ENCODE measurements around the gene LRP2. TPM values are rescaled to one million over a fixed set of nuclear protein-coding genes. Genes with fewer than 3 reads are reported as not detected.

LRP2 gene
- total and polyA plus RNA-seq, 2 of the 8 experiments (the other 6 are each of a cell fraction or from before 2014, with no cell fraction given) = 2.0 to 2.9 TPM

GRCh38 chr2:169143998-169144397, 218.3 kb downstream of the LRP2 start:
- Histone ChIP-seq H3K79me2 (ENCODE audit: control insufficient read depth in 1 of 2, insufficient read depth in 2 of 2, low read length in 2 of 2) (no peaks in the 10 kb centered on the region), H3K79me1 (ENCODE audit: low read depth, low read length) (no peaks in the 10 kb centered on the region), H4K8ac (ENCODE audit: extremely low read depth, insufficient read depth, low read length) (no peak overlapping the region), H3K4me2 (ENCODE audit: insufficient read depth in 1 of 2, low read depth in 2 of 2, low read length in 2 of 2) (no peak overlapping the region), H3K4ac (replicated peaks; ENCODE audit: insufficient read length, low read depth, low read length) (no peak overlapping the region), H2BK120ac (replicated peaks; ENCODE audit: low read depth, low read length) (no peak overlapping the region), H3K27me3 (replicated peaks in 1 of 4; ENCODE audit: control insufficient read depth in 3 of 4, extremely low read depth in 1 of 4, insufficient read depth in 3 of 4, low read length in 3 of 4) (no peaks in the 10 kb centered on the region), H2BK20ac (ENCODE audit: low read length) (no peak overlapping the region), H3K36me3 (ENCODE audit: control insufficient read depth in 2 of 4, insufficient read depth in 4 of 4, low read length in 3 of 4) (no peaks in the 10 kb centered on the region), H4K91ac (replicated peaks; ENCODE audit: insufficient read length, low read length) (no peak overlapping the region), H3K14ac (ENCODE audit: insufficient read length) (no peak overlapping the region), H3K23me2 (ENCODE audit: low read depth, low read length) (no peaks in the 10 kb centered on the region), H3K4me3 (ENCODE audit: extremely low read depth in 1 of 4, insufficient read depth in 2 of 4, low read depth in 3 of 4, low read length in 4 of 4) (no peak overlapping the region), H3K18ac (ENCODE audit: extremely low read depth, low read length) (no peak overlapping the region), H3K4me1 (replicated peaks in 1 of 4; ENCODE audit: control insufficient read depth in 3 of 4, insufficient read depth in 4 of 4, low read length in 3 of 4) (peaks cover 0 to 10% (median 6%) of the 10 kb centered on the region in 4 experiments; a peak in 5 of 7 replicates), H4K20me1 (replicated peaks in 1 of 2; ENCODE audit: control insufficient read depth in 1 of 2, insufficient read depth in 2 of 2, low read length in 2 of 2) (no peaks in the 10 kb centered on the region), H2BK12ac (ENCODE audit: low read depth, low read length) (no peak overlapping the region), H2BK5ac (ENCODE audit: low read depth, low read length) (no peak overlapping the region), H3K27ac (ENCODE audit: low read depth, low read length) (no peak overlapping the region), H2BK15ac (ENCODE audit: low read length) (no peak overlapping the region), H2AFZ (ENCODE audit: low read length) (no peak overlapping the region), H4K5ac (ENCODE audit: insufficient read length, low read depth, low read length) (no peak overlapping the region), H2AK5ac (ENCODE audit: low read depth, low read length) (no peak overlapping the region), H3K9me3 (ENCODE audit: insufficient read depth in 2 of 2, low read depth in 1 of 2, low read length in 1 of 2) (no peaks in the 10 kb centered on the region), H3K23ac (ENCODE audit: insufficient read length) (no peak overlapping the region), H3K9ac (replicated peaks in 1 of 4; ENCODE audit: extremely low read depth in 1 of 4, low read depth in 3 of 4, low read length in 3 of 4) (no peak overlapping the region), H3K56ac (replicated peaks; ENCODE audit: insufficient read length, low read depth, low read length) (no peak overlapping the region)
- FAIRE-seq (no peak), DNase-seq (ENCODE audit: low read depth in 1 of 2, low spot score in 2 of 2) (no peak)
- POLR2A ChIA-PET (ENCODE audit: partially characterized antibody) = no interaction called here
- CTCF ChIA-PET (ENCODE audit: partially characterized antibody) = interaction anchor here (0.5 to 7.1 kb wide), 11 partner anchors 9 to 88 kb away, joined by 3 to 74 read pairs (median 3); no protein-coding TSS in a partner anchor
- WGBS, 2 experiments (ENCODE audit: extremely low coverage in 1 of 2, insufficient coverage in 1 of 2, insufficient read length in 1 of 2, insufficient replicate concordance in 2 of 2, low coverage in 1 of 2, low lambda C conversion rate in 2 of 2, missing lambda C conversion rate in 1 of 2) = 79% methylated on average over 3 of the region's 3 CpGs; no CpG with 5 or more reads in 1 of the 2 experiments

Measured in H1 (cell line).